HFF-Myc (cell line): Measurements from ENCODE around the gene CAMTA1.

ENCODE experiments used
- DNase-seq: peaks from one replicate; pipeline ENCODE4 v3.0.0-alpha.2; 2011; ENCODE audit warnings: low read depth; ENCODE audit errors: extremely low read depth
- H3K4me3 ChIP-seq: replicated peaks from 2 replicates; pipeline ENCODE4 v1.5.1; 2011; ENCODE audit warnings: low read depth, mild to moderate bottlenecking, control low read depth, low read length
- CTCF ChIP-seq: IDR thresholded peaks from 2 replicates; pipeline ENCODE4 v1.5.1; 2012; ENCODE audit warnings: mild to moderate bottlenecking, low read depth, low read length, control low read depth; ENCODE audit errors: missing control alignments

CAMTA1 gene

GRCh38 chr1:7011826-7012225, 226.6 kb downstream of the CAMTA1 start:
- H3K4me3 ChIP-seq = no peak overlapping the region
- TF ChIP-seq CTCF = no peak
- no peak for DNase-seq

- DNase-seq = no peak
- no peak overlapping the region for H3K4me3 ChIP-seq
- no peak for TF ChIP-seq CTCF
These were observed 227.2 kb downstream of the CAMTA1 start for GRCh38 chr1:7012461-7012924.

DNA sequence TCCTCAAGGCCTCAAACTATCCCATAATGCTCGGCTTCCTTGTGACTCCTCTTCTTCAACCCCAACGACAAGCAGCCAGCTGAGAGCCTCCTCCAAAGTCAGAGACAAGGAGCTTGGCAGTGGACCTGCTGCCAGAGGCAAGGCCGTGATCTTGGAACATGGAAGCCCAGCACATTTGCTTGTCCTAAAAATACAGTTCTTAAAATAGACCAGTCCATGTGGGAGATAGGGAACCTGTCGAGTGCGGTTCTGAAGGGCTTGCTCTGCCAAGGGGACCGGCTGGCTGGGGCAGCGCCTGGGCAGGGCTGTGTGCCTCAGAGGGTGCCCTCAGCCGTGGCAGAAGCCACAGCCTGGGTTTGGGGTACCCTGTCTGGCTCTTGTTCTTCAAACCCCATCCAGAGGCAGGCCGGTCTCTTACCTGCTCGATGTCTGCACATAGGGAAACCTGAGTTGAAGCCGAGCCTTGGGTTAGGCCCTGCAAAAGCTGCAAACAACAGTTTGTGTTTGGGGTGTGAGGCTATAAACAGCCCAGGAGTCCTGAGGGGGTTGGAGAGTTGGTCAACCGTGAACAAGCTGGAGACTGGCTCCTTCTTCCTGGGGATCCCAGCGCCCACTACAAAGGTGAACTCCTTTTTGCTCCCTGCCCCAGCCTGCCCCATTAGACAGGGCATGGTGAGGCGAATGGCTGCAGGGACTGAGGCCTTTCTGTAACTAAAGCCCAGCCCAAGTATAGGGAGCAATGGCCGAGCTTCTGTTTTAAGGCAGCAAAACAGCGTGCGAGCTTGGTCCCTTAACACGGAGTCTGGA, 228.8 kb downstream of the CAMTA1 start:
- no peak overlapping the region for H3K4me3 ChIP-seq
- DNase-seq = no peak
- no peak for TF ChIP-seq CTCF

DNA sequence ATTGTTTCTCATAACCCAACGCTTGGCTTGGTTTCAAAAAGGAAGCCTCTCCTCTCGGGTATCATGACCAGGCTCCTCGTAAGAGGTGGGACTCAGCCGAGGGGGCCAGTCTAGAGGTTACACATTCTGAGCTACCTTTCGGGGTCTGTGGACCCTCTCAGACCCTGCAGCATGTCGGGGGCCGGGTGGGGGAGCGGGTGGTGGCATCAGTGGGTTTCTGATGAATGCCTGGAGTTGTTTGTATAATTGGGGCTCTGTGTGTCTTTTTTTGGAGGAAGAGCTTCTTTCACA, 229.3 kb downstream of the CAMTA1 start:
- TF ChIP-seq CTCF = no peak
- no peak for DNase-seq
- no peak overlapping the region for H3K4me3 ChIP-seq

DNA sequence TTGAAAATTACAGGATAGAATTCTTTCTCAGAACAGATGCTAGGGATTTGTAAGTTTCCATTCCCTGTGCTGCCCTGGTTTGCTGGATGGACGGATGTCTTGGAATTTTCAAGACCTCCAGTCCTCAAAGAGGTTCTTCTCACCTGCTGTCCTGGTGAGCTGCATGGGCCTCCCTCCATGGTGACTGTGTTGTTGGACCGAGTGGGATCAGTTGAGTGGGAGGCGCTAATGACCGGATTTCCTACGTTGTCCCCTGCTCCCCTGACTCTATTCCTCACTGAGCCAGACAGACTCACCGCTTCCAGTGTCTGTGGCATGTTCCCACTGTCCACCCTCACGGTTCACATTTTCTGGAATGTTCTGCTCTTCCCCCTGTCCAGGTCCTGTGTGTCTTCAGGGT, 229.8 kb downstream of the CAMTA1 start:
- DNase-seq = no peak
- no peak for TF ChIP-seq CTCF

GRCh38 chr1:7018351-7018750, 233.1 kb downstream of the CAMTA1 start:
- no peak for TF ChIP-seq CTCF
- no peak for DNase-seq
- no peak overlapping the region for H3K4me3 ChIP-seq

More for the DNA sequence above, 229.8 kb downstream of the CAMTA1 start:
- no peak overlapping the region for H3K4me3 ChIP-seq

DNA sequence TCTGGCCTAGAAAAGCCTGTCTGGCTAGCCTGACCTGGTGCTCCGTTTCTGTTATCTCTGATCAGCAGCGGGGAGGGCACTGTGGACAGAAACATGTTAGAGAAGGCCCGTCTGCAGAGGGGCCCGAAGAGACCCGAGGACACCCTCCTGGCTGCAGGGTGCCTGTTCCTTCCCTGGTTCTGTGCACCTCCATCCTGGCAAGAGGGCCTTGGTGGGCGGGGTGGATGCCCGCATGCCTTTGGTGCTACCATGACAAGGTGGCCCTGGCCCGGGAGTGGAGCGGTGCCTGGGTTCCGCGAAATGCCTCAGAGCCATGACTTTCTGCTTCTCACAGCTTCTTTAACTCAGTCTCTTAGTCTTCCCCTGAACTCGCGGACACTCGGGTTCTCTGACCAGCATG, 233.6 kb downstream of the CAMTA1 start:
- DNase-seq = no peak
- no peak overlapping the region for H3K4me3 ChIP-seq
- no peak for TF ChIP-seq CTCF
